Spleen (tissue), 11 donors: ENCODE results near the gene OARD1. TPM values are rescaled to one million over a fixed set of nuclear protein-coding genes. Genes with fewer than 3 reads are reported as not detected.

Experiments
- DNase-seq: peaks from one replicate; pipeline ENCODE4 v3.0.0-alpha.2; 2020
- H3K27ac ChIP-seq, 8 donors: fragments of 200-600 bp; sonication (generic) in 7 of 8; 1 replicate in 4 of 8; 2 replicates in 4 of 8; pipeline versions ENCODE4 v1.5.0 to v1.8.0; 2016 to 2021; ENCODE audit warnings: inconsistent platforms in 4 of 8, mild to moderate bottlenecking in 4 of 8, moderate library complexity in 1 of 8
- H3K27me3 ChIP-seq, 7 donors: fragments of 200-600 bp; sonication (generic) in 6 of 7; replicated peaks in 1 of 7; 1 replicate in 4 of 7; 2 replicates in 3 of 7; pipeline versions ENCODE4 v1.5.0 to v1.8.0; 2016 to 2021; ENCODE audit warnings: inconsistent platforms in 3 of 7, mild to moderate bottlenecking in 1 of 7
- H3K36me3 ChIP-seq, 6 donors: fragments of 200-600 bp; sonication (generic) in 5 of 6; 1 replicate in 4 of 6; 2 replicates in 2 of 6; pipeline versions ENCODE4 v1.5.0 to v1.8.0; 2016 to 2021; ENCODE audit warnings: inconsistent platforms in 2 of 6
- H3K4me1 ChIP-seq, 6 donors: fragments of 200-600 bp; sonication (generic) in 5 of 6; 1 replicate in 3 of 6; 2 replicates in 3 of 6; pipeline versions ENCODE4 v1.5.0 to v1.8.0; 2016 to 2021; ENCODE audit warnings: inconsistent platforms in 3 of 6
- H3K4me3 ChIP-seq, 8 donors: fragments of 200-600 bp; sonication (generic) in 7 of 8; 1 replicate in 4 of 8; 2 replicates in 4 of 8; pipeline versions ENCODE4 v1.5.0 to v1.8.0; 2016 to 2021; ENCODE audit warnings: inconsistent platforms in 4 of 8, mild to moderate bottlenecking in 4 of 8, moderate library complexity in 2 of 8
- H3K9me3 ChIP-seq, 8 donors: fragments of 200-600 bp; sonication (generic) in 7 of 8; 1 replicate in 4 of 8; 2 replicates in 4 of 8; pipeline versions ENCODE4 v1.5.0 to v1.8.0; 2016 to 2021; ENCODE audit warnings: inconsistent platforms in 4 of 8
- POLR2A ChIP-seq, 3 donors: fragments of 450-650 bp; IDR thresholded peaks; one replicate each; pipeline ENCODE4 v1.5.1; 2017; ENCODE audit warnings: antibody characterized with exemption in 3 of 3, mild to moderate bottlenecking in 1 of 3
- POLR2AphosphoS5 ChIP-seq, 3 donors: sonication (generic); formaldehyde crosslinking; IDR thresholded peaks; one replicate each; pipeline ENCODE4 v1.5.1; 2017; ENCODE audit warnings: antibody characterized with exemption in 3 of 3
- WGBS, 5 donors: extraction: QIAGEN DNeasy Blood & Tissue Kit in 3 of 5; methylation state at CpG; one replicate each; pipeline versions ENCODE4 v1.1.5 to v1.1.7; 2013 to 2018; 5-methylcytosine and 5-hydroxymethylcytosine counted together
- intact Hi-C: fragments of 100-400 bp; cut with DNase I; formaldehyde crosslinking; loops from one replicate; pipeline ENCODE4 v1.15.0; 2023; ENCODE audit warnings: low total_unique reads
- polyA plus RNA-seq, 3 donors: library from polyadenylated mRNA; stranded (reverse); fragments of 200-250 nt; gene quantifications; one replicate each; pipeline ENCODE4 v1.2.1, GENCODE V29; 2013
- total RNA-seq, 7 donors: library from RNA; depleted of rRNA in 3 of 7; stranded (reverse); fragments of >200 nt in 3 of 7; fragmentation: NEBNext Ultra II Directional in 4 of 7; extraction: Animal tissue kit (Norgen Biotek cat#: 25700) in 4 of 7; gene quantifications; one replicate each; pipeline versions ENCODE4 v1.1.0 to v1.2.1, GENCODE V29; 2016 to 2021
- TF ChIP-seq, protein P1 (sequence below), 11 experiments: fragments of 200-600 bp in 7 of 11; fragments of 450-650 bp in 4 of 11; sonication (generic) in 4 of 11; IDR thresholded peaks in 8 of 11; conservative IDR thresholded peaks in 3 of 11; 1 replicate in 7 of 11; 2 replicates in 4 of 11; pipeline versions ENCODE4 v1.4.0 to v1.8.0; 2016 to 2021; ENCODE audit warnings: antibody characterized with exemption in 11 of 11, inconsistent platforms in 4 of 11, mild to moderate bottlenecking in 1 of 11
- donor health status: healthy with polysubstance abuse.
- donor health status: DM: no; HTN: no; CAD: no; lungs with moderate emphysema.
- donor health status: DM: no; HTN: no; CAD: no.
- donor health status: Bipolar disorder and iron deficiency.
- donor health status: healthy.
- donor health status: DM: no; HTN: no; CAD: no.
- donor health status: DM: yes; HTN: yes; CAD: no.

Gene OARD1
- total and polyA plus RNA-seq, 10 donors = 20.7 to 41.4 (median 32.6) TPM

GRCh38 chr6:41038205-41038604 is 34.0 kb downstream of the OARD1 start:
- TF ChIP-seq, protein P1, sequence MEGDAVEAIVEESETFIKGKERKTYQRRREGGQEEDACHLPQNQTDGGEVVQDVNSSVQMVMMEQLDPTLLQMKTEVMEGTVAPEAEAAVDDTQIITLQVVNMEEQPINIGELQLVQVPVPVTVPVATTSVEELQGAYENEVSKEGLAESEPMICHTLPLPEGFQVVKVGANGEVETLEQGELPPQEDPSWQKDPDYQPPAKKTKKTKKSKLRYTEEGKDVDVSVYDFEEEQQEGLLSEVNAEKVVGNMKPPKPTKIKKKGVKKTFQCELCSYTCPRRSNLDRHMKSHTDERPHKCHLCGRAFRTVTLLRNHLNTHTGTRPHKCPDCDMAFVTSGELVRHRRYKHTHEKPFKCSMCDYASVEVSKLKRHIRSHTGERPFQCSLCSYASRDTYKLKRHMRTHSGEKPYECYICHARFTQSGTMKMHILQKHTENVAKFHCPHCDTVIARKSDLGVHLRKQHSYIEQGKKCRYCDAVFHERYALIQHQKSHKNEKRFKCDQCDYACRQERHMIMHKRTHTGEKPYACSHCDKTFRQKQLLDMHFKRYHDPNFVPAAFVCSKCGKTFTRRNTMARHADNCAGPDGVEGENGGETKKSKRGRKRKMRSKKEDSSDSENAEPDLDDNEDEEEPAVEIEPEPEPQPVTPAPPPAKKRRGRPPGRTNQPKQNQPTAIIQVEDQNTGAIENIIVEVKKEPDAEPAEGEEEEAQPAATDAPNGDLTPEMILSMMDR (IDR thresholded peaks at IDR 0.05 in 8 of 11, conservative IDR thresholded peaks at IDR 0.05 in 3 of 11) = no peak
- TF ChIP-seq POLR2A (IDR thresholded peaks at IDR 0.05) = no peak
- no peak for TF ChIP-seq POLR2AphosphoS5 (IDR thresholded peaks at IDR 0.05)
- no peak overlapping the region for H3K27ac ChIP-seq
- intact Hi-C loops = no loop called here
- no peaks in the 10 kb centered on the region for H3K9me3 ChIP-seq
- 82 to 96% (median 89%) methylated on average over 3 of the region's 3 CpGs for WGBS, 5 donors
- H3K27me3 ChIP-seq = no peaks in the 10 kb centered on the region
- no peaks in the 10 kb centered on the region for H3K4me1 ChIP-seq
- H3K36me3 ChIP-seq = peaks cover 0 to 13% (median 0%) of the 10 kb centered on the region in 6 donors
- H3K4me3 ChIP-seq = no peak overlapping the region
- no peak for DNase-seq

- no peak for DNase-seq
- no peaks in the 10 kb centered on the region for H3K9me3 ChIP-seq
- intact Hi-C loops = no loop called here
- no peak overlapping the region for H3K27ac ChIP-seq
- H3K36me3 ChIP-seq = peaks cover 0 to 6% (median 0%) of the 10 kb centered on the region in 6 donors
- WGBS, 5 donors = 83 to 92% (median 87%) methylated on average over 13 of the region's 13 CpGs
- TF ChIP-seq, protein P1 (IDR thresholded peaks at IDR 0.05 in 8 of 11, conservative IDR thresholded peaks at IDR 0.05 in 3 of 11) = no peak
- TF ChIP-seq POLR2A (IDR thresholded peaks at IDR 0.05) (no peak), POLR2AphosphoS5 (IDR thresholded peaks at IDR 0.05) (no peak)
- H3K27me3 ChIP-seq = no peaks in the 10 kb centered on the region
- no peak overlapping the region for H3K4me3 ChIP-seq
- no peaks in the 10 kb centered on the region for H3K4me1 ChIP-seq
Measured at GRCh38 chr6:41037107-41037900, 34.9 kb downstream of the OARD1 start.

- intact Hi-C loops = no loop called here
- Histone ChIP-seq H3K27ac (no peak overlapping the region), H3K36me3 (peaks cover 0 to 3% (median 0%) of the 10 kb centered on the region in 6 donors), H3K27me3 (no peaks in the 10 kb centered on the region), H3K4me1 (no peaks in the 10 kb centered on the region), H3K9me3 (no peaks in the 10 kb centered on the region), H3K4me3 (no peak overlapping the region)
- DNase-seq = no peak
- TF ChIP-seq POLR2A (IDR thresholded peaks at IDR 0.05) (no peak), POLR2AphosphoS5 (IDR thresholded peaks at IDR 0.05) (no peak)
- TF ChIP-seq, protein P1 (IDR thresholded peaks at IDR 0.05 in 8 of 11, conservative IDR thresholded peaks at IDR 0.05 in 3 of 11) = no peak
- WGBS, 5 donors = 73 to 99% (median 89%) methylated on average over 2 of the region's 2 CpGs
Measured at GRCh38 chr6:41036601-41037000, 35.6 kb downstream of the OARD1 start.

GRCh38 chr6:41036186-41036585 is 36.0 kb downstream of the OARD1 start:
- no peaks in the 10 kb centered on the region for H3K4me1 ChIP-seq
- WGBS, 5 donors = 76 to 94% (median 83%) methylated on average over 3 of the region's 3 CpGs
- H3K4me3 ChIP-seq = no peak overlapping the region
- no peak overlapping the region for H3K27ac ChIP-seq
- H3K9me3 ChIP-seq = no peaks in the 10 kb centered on the region
- H3K27me3 ChIP-seq = no peaks in the 10 kb centered on the region
- TF ChIP-seq POLR2A (IDR thresholded peaks at IDR 0.05) (no peak), POLR2AphosphoS5 (IDR thresholded peaks at IDR 0.05) (no peak)
- TF ChIP-seq, protein P1 (IDR thresholded peaks at IDR 0.05 in 8 of 11, conservative IDR thresholded peaks at IDR 0.05 in 3 of 11) = no peak
- peaks cover 0 to 3% (median 0%) of the 10 kb centered on the region in 6 donors for H3K36me3 ChIP-seq
- intact Hi-C loops = no loop called here
- no peak for DNase-seq
